Activated CD4-positive, alpha-beta T cell treated with anti-CD3 and anti-CD28 coated beads for 1 hour (primary cell): Measurements from ENCODE around the gene OR56A1.
"Not testable (repeated sequence)": the region's sequence is repeated elsewhere in the genome, so short reads cannot be mapped to it uniquely, and the experiment has no call there.

Source experiments
- DNase-seq: peaks from one replicate; pipeline ENCODE4 v3.0.0-alpha.2; 2020

Gene OR56A1

GRCh38 chr11:6030708-6031405 lies at the start of gene OR56A1:
Gene OR56A1, minus strand, starts transcription at chr11:6030758. Its CDS starts 3,066 bp downstream, at chr11:6027692.
- no peak for DNase-seq

GRCh38 chr11:6079463-6079862 lies 48.9 kb upstream of the OR56A1 start:
- no peak for DNase-seq

- no peak for DNase-seq
These were observed 47.2 kb upstream of the OR56A1 start for GRCh38 chr11:6077723-6078122.

GRCh38 chr11:6076443-6076842 lies 45.9 kb upstream of the OR56A1 start:
- DNase-seq = not testable (repeated sequence)

- no peak for DNase-seq
These were observed 36.9 kb upstream of the OR56A1 start for GRCh38 chr11:6067502-6067901.

- no peak for DNase-seq
These were observed 32.3 kb upstream of the OR56A1 start for GRCh38 chr11:6062691-6063358.

- DNase-seq = no peak
These were observed 30.9 kb upstream of the OR56A1 start for GRCh38 chr11:6061475-6061874.

- DNase-seq = no peak
These were observed 26.9 kb upstream of the OR56A1 start for GRCh38 chr11:6057452-6057851.

- DNase-seq = no peak
These were observed 25.0 kb upstream of the OR56A1 start for GRCh38 chr11:6055569-6055968.

GRCh38 chr11:6052374-6052773 lies 21.8 kb upstream of the OR56A1 start:
- no peak for DNase-seq

- DNase-seq = no peak
These were observed 10.3 kb upstream of the OR56A1 start for GRCh38 chr11:6040874-6041273.

- DNase-seq = no peak
These were observed 3.1 kb downstream of the OR56A1 start for GRCh38 chr11:6027501-6027900.

GRCh38 chr11:6025056-6025455 lies 5.5 kb downstream of the OR56A1 start:
- DNase-seq = no peak

- no peak for DNase-seq
These were observed 7.6 kb downstream of the OR56A1 start for GRCh38 chr11:6022956-6023355.

- DNase-seq = no peak
These were observed 17.5 kb downstream of the OR56A1 start for GRCh38 chr11:6013042-6013441.

- DNase-seq = no peak
These were observed 18.4 kb downstream of the OR56A1 start for GRCh38 chr11:6012035-6012668.

GRCh38 chr11:6006846-6007245 lies 23.7 kb downstream of the OR56A1 start, which contains the start of gene OR56A4:
Gene OR56A4, minus strand, starts transcription at chr11:6006946. Its CDS starts 3,954 bp downstream, at chr11:6002992.
- no peak for DNase-seq

- no peak for DNase-seq
These were observed 24.2 kb downstream of the OR56A1 start for GRCh38 chr11:6006395-6006794.

GRCh38 chr11:6002202-6002699 lies 28.3 kb downstream of the OR56A1 start:
- DNase-seq = no peak

GRCh38 chr11:5994791-5995190 lies 35.8 kb downstream of the OR56A1 start:
- no peak for DNase-seq

- no peak for DNase-seq
These were observed 37.8 kb downstream of the OR56A1 start for GRCh38 chr11:5992604-5993251.

- DNase-seq = no peak
These were observed 38.4 kb downstream of the OR56A1 start for GRCh38 chr11:5992150-5992549.

GRCh38 chr11:5989203-5989602 lies 41.4 kb downstream of the OR56A1 start:
- DNase-seq = no peak
